HepG2 (cell line): ENCODE results near the gene WDR70. TPM values are rescaled to one million over a fixed set of nuclear protein-coding genes. Genes with fewer than 3 reads are reported as not detected.

Experiments used
- ATAC-seq: fragments of 200-7000 bp; cut with Tn5 transposase; 3 replicates; pipeline ENCODE4 v1.9.1; 2020; ENCODE audit warnings: mild to moderate bottlenecking, moderate library complexity
- BruUV-seq: library from RNA; stranded (reverse); fragments of 400-500 nt; replicated peaks from 2 replicates; lab custom pipeline; 2021; lab: Mats Ljungman, UMichigan
- CTCF ChIA-PET: fragments of 300-600 bp; formaldehyde crosslinking; extraction: SDS; loops from one replicate; lab custom pipeline; 2021; ENCODE audit warnings: low total read pairs, inconsistent platforms, low intra/inter-chr PET ratio; lab: Yijun Ruan, JAX
- POLR2A ChIA-PET: fragments of 350-600 bp; sonication (Branson Sonifier 250); formaldehyde crosslinking; loops from one replicate; lab custom pipeline; 2020; ENCODE audit warnings: antibody characterized with exemption, inconsistent platforms; lab: Yijun Ruan, JAX
- DNase-seq: peaks from one replicate; pipeline ENCODE4 v3.0.0-alpha.2; 2015; ENCODE audit warnings: low spot score
- FAIRE-seq: peaks from 3 replicates; lab custom pipeline; 2011; peaks lifted over from hg19 to GRCh38; lab: Jason Lieb, UNC
- H2AFZ ChIP-seq: one replicate; pipeline ENCODE4 v1.6.1; 2011; ENCODE audit warnings: low read length, inconsistent platforms
- H3K27ac ChIP-seq: fragments of 300-600 bp; 3 replicates; pipeline ENCODE4 v1.8.0; 2011; ENCODE audit warnings: mixed run types, mild to moderate bottlenecking, mixed read lengths, low read length, inconsistent platforms; ENCODE audit not compliant: insufficient read depth; ENCODE audit errors: extremely low read length
- H3K27me3 ChIP-seq, 2 experiments: fragments of 200-600 bp in 1 of 2; 2 replicates in 1 of 2; 3 replicates in 1 of 2; pipeline versions ENCODE4 v1.6.0 to v1.8.0; 2011; ENCODE audit warnings: low read length in 2 of 2, mild to moderate bottlenecking in 2 of 2, moderate library complexity in 2 of 2, inconsistent platforms in 1 of 2; ENCODE audit not compliant: insufficient read depth in 2 of 2, control insufficient read depth in 1 of 2
- H3K36me3 ChIP-seq, 2 experiments: fragments of 200-600 bp in 1 of 2; replicated peaks in 1 of 2; 2 replicates in 1 of 2; 3 replicates in 1 of 2; pipeline versions ENCODE4 v1.5.1 to v1.8.0; 2011; ENCODE audit warnings: low read length in 2 of 2, inconsistent platforms in 1 of 2; ENCODE audit not compliant: insufficient read depth in 2 of 2, control insufficient read depth in 1 of 2
- H3K4me1 ChIP-seq: 2 replicates; pipeline ENCODE4 v1.5.1; 2012; ENCODE audit warnings: low read length, inconsistent platforms; ENCODE audit not compliant: insufficient read depth
- H3K4me2 ChIP-seq: 2 replicates; pipeline ENCODE4 v1.6.0; 2011; ENCODE audit warnings: low read depth, low read length, inconsistent platforms
- H3K4me3 ChIP-seq, 3 experiments: fragments of 200-600 bp in 1 of 3; sonication (generic), shearing (Covaris generic) in 1 of 3; replicated peaks in 1 of 3; 2 replicates each; pipeline ENCODE4 v1.5.1; 2011 to 2016; ENCODE audit warnings: low read length in 3 of 3, inconsistent platforms in 2 of 3, low read depth in 2 of 3, mild to moderate bottlenecking in 2 of 3, control low read depth in 1 of 3, mixed read lengths in 1 of 3; ENCODE audit not compliant: insufficient read depth in 1 of 3
- H3K79me2 ChIP-seq: one replicate; pipeline ENCODE4 v1.6.1; 2011; ENCODE audit warnings: low read length, inconsistent platforms; ENCODE audit not compliant: insufficient read depth
- H3K9ac ChIP-seq: 2 replicates; pipeline ENCODE4 v1.6.0; 2011; ENCODE audit warnings: mild to moderate bottlenecking, low read depth, low read length, inconsistent platforms; ENCODE audit not compliant: insufficient read depth
- H3K9me3 ChIP-seq: 2 replicates; pipeline ENCODE4 v1.5.1; 2012; ENCODE audit warnings: mild to moderate bottlenecking, low read length
- H4K20me1 ChIP-seq: 2 replicates; pipeline ENCODE4 v1.6.0; 2011; ENCODE audit warnings: inconsistent platforms, mild to moderate bottlenecking, low read length, moderate library complexity; ENCODE audit not compliant: insufficient read depth
- JUNB ChIP-seq: sonication (generic); formaldehyde crosslinking; IDR thresholded peaks from 2 replicates; pipeline ENCODE4 v1.8.0; 2022; ENCODE audit warnings: missing genetic modification reagents, mild to moderate bottlenecking, borderline replicate concordance
- ZNF441 ChIP-seq: sonication (generic); formaldehyde crosslinking; IDR thresholded peaks from 2 replicates; pipeline ENCODE4 v1.7.0; 2021; ENCODE audit warnings: missing genetic modification reagents, borderline replicate concordance
- ZNF569 ChIP-seq: sonication (generic); formaldehyde crosslinking; IDR thresholded peaks from 2 replicates; pipeline ENCODE4 v1.5.0; 2020; ENCODE audit warnings: mild to moderate bottlenecking, missing genetic modification reagents, moderate library complexity, borderline replicate concordance
- WGBS: methylation state at CpG from one replicate; pipeline ENCODE4 v1.1.6; 2017; ENCODE audit warnings: low lambda C conversion rate; 5-methylcytosine and 5-hydroxymethylcytosine counted together
- in situ Hi-C: cut with HindIII; loops from 2 replicates; pipeline ENCODE4 v1.10.0; 2017; ENCODE audit warnings: low pct_unique_long_range_greater_than_20kb; ENCODE audit not compliant: extremely low pct_ligation_motif_present
- intact Hi-C: fragments of 100-400 bp; cut with micrococcal nuclease; formaldehyde crosslinking; loops from one replicate; pipeline ENCODE4 v1.10.0; 2022; ENCODE audit not compliant: unreplicated experiment
- polyA plus RNA-seq, 8 experiments: library from polyadenylated mRNA; depleted of rRNA in 3 of 8; stranded (reverse) in 7 of 8; unstranded in 1 of 8; fragments of >200 nt; fragmentation: Illumina TruSeq in 4 of 8; extraction: Trizol in 4 of 8; gene quantifications; 2 replicates each; pipeline versions ENCODE4 v1.2.1 to v1.2.3, GENCODE V29; 2011 to 2016; ENCODE audit warnings: low read depth in 4 of 8, missing spikeins in 1 of 8, mixed read lengths in 1 of 8; ENCODE audit not compliant: insufficient read depth in 1 of 8
- total RNA-seq, 5 experiments: library from RNA; depleted of rRNA; stranded (reverse); fragments of >200 nt; fragmentation: Illumina TruSeq; extraction: Trizol; gene quantifications; 2 replicates each; pipeline ENCODE4 v1.2.3, GENCODE V29; 2016; ENCODE audit warnings: low read depth in 1 of 5
- TF ChIP-seq, protein P1 (sequence below): sonication (generic); formaldehyde crosslinking; IDR thresholded peaks from 2 replicates; pipeline ENCODE4 v1.4.0; 2020; ENCODE audit warnings: missing genetic modification reagents, mild to moderate bottlenecking, borderline replicate concordance
- TF ChIP-seq, protein P2 (sequence below): sonication (generic); formaldehyde crosslinking; IDR thresholded peaks from 2 replicates; pipeline ENCODE4 v1.5.0; 2020; ENCODE audit warnings: mild to moderate bottlenecking, low read depth, missing genetic modification reagents, borderline replicate concordance
- TF ChIP-seq, protein P3 (sequence below): sonication (generic); formaldehyde crosslinking; IDR thresholded peaks from 2 replicates; pipeline ENCODE4 v1.8.0; 2022; ENCODE audit warnings: missing genetic modification reagents, mild to moderate bottlenecking, borderline replicate concordance

The WDR70 gene
- total and polyA plus RNA-seq, 2 of the 13 experiments (the other 11 are each of a cell fraction or from before 2014, with no cell fraction given), result 14.6 to 30.6 TPM

DNA sequence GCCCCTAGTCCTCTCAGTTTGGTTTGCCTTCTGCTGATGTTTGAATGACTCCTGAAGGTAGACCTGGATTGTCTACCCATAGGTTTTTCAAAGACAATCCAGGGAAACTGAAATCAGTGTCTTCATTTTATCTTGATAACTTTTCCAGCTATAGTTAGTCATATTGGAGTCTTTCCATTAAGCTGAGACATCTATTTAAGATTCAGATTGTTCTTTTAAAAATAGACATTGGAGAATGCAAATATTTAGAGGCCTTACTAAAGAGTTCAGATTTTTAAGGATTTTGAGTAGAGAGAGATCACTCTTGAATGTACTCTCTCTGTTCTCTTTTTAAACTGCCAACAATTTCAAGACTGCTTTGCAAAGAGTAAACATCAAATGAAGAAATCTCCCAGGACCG, 391.7 kb downstream of the WDR70 start:
- Histone ChIP-seq H3K4me1 (peaks cover 21% of the 10 kb centered on the region; the same call in 1 of the 2 replicates), H3K9me3 (peaks cover 21% of the 10 kb centered on the region)
- no peak for FAIRE-seq

More for the DNA sequence above, 391.7 kb downstream of the WDR70 start:
- Histone ChIP-seq H3K27me3 (no peaks in the 10 kb centered on the region), H2AFZ (no peak overlapping the region), H3K9ac (no peak overlapping the region)
- in situ Hi-C loops, result no loop called here
- ATAC-seq, result no peak
- TF ChIP-seq, protein P1, sequence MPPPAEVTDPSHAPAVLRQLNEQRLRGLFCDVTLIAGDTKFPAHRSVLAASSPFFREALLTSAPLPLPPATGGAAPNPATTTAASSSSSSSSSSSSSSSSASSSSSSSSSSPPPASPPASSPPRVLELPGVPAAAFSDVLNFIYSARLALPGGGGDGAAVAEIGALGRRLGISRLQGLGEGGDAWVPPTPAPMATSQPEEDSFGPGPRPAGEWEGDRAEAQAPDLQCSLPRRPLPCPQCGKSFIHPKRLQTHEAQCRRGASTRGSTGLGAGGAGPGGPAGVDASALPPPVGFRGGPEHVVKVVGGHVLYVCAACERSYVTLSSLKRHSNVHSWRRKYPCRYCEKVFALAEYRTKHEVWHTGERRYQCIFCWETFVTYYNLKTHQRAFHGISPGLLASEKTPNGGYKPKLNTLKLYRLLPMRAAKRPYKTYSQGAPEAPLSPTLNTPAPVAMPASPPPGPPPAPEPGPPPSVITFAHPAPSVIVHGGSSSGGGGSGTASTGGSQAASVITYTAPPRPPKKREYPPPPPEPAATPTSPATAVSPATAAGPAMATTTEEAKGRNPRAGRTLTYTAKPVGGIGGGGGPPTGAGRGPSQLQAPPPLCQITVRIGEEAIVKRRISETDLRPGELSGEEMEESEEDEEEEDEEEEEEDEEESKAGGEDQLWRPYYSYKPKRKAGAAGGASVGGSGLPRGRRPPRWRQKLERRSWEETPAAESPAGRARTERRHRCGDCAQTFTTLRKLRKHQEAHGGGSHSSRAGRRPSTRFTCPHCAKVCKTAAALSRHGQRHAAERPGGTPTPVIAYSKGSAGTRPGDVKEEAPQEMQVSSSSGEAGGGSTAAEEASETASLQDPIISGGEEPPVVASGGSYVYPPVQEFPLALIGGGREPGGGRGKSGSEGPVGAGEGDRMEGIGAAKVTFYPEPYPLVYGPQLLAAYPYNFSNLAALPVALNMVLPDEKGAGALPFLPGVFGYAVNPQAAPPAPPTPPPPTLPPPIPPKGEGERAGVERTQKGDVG (CRISPR knock-in tag), result no peak
- no peak for TF ChIP-seq ZNF441 (CRISPR knock-in tag)
- TF ChIP-seq, protein P2, sequence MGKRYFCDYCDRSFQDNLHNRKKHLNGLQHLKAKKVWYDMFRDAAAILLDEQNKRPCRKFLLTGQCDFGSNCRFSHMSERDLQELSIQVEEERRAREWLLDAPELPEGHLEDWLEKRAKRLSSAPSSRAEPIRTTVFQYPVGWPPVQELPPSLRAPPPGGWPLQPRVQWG, result no peak
- no peak for TF ChIP-seq ZNF569 (CRISPR knock-in tag)
- TF ChIP-seq, protein P3, sequence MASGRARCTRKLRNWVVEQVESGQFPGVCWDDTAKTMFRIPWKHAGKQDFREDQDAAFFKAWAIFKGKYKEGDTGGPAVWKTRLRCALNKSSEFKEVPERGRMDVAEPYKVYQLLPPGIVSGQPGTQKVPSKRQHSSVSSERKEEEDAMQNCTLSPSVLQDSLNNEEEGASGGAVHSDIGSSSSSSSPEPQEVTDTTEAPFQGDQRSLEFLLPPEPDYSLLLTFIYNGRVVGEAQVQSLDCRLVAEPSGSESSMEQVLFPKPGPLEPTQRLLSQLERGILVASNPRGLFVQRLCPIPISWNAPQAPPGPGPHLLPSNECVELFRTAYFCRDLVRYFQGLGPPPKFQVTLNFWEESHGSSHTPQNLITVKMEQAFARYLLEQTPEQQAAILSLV (CRISPR knock-in tag), result no peak
- TF ChIP-seq JUNB (CRISPR knock-in tag), result no peak
- TF ChIP-seq, all 625 proteins: peak for 0
- POLR2A ChIA-PET, result no interaction called here
- Histone ChIP-seq H3K36me3 (no peaks in the 10 kb centered on the region), H3K79me2 (no peaks in the 10 kb centered on the region), H4K20me1 (no peaks in the 10 kb centered on the region), H3K4me2 (no peak overlapping the region), H3K4me3 (no peak overlapping the region), H3K27ac (no peak overlapping the region)
- CTCF ChIA-PET, result no interaction called here
- 27% methylated on average over 1 of the region's 1 CpG for WGBS
- DNase-seq, result no peak
- no TSS peak for BruUV-seq
- intact Hi-C loops, result loop anchor here (5.0 kb wide), 1 partner anchor 422 kb away; no protein-coding TSS in a partner anchor
